NCI-H524 (cell line): ENCODE measurements around the gene SLC35D3.
"Not testable (repeated sequence)": the region's sequence is repeated elsewhere in the genome, so short reads cannot be mapped to it uniquely, and the experiment has no call there.

Experiments used
- DNase-seq, 2 experiments: peaks; one replicate each; lab custom pipeline; 2025; lab: John Stamatoyannopoulos, UW

Gene SLC35D3

DNA sequence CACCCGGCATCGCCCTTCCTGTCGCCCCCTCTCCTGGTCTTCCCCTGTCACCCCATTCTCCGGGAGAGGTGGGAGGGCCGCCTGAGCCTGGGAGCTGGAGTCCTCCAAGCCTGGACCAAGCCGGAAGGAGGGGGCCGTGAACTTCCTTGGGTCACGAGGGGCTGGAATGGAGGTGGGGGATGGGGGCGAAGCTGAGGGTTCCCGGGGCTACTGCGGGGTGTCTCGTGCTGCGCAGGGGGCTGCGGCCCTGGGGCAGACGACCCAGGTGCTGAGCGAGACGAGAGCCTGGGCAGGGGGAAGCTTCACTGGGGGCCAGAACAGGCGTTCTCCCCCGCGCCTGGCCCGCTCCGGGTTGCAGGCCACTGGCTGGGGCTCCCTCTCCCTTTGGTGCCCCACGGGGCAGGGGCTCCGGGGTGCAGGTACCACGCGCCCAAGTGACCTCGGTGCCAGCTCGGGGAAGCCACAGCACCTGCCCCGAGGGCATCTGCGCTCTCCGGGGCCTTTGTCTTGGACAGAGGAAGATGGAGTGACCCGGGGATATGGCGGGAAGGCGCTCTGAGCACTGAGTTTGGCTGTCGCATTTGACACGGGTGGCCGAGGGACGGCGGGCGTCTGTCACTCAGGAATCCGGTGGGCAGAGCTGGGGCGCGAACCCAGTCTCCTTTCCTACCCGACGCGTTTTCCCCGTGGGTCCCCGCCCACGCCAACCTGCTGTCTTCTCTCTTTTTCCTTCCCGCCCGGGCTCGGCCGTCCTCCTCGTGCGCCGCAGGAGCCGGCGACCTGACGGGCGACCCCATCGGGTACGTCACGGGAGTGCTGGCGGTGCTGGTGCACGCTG is 1.2 kb downstream of the SLC35D3 start:
- no peak for DNase-seq

DNA sequence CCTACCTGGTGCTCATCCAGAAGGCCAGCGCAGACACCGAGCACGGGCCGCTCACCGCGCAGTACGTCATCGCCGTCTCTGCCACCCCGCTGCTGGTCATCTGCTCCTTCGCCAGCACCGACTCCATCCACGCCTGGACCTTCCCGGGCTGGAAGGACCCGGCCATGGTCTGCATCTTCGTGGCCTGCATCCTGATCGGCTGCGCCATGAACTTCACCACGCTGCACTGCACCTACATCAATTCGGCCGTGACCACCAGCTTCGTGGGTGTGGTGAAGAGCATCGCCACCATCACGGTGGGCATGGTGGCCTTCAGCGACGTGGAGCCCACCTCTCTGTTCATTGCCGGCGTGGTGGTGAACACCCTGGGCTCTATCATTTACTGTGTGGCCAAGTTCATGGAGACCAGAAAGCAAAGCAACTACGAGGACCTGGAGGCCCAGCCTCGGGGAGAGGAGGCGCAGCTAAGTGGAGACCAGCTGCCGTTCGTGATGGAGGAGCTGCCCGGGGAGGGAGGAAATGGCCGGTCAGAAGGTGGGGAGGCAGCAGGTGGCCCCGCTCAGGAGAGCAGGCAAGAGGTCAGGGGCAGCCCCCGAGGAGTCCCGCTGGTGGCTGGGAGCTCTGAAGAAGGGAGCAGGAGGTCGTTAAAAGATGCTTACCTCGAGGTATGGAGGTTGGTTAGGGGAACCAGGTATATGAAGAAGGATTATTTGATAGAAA is 2.0 kb downstream of the SLC35D3 start:
- DNase-seq, result no peak

DNA sequence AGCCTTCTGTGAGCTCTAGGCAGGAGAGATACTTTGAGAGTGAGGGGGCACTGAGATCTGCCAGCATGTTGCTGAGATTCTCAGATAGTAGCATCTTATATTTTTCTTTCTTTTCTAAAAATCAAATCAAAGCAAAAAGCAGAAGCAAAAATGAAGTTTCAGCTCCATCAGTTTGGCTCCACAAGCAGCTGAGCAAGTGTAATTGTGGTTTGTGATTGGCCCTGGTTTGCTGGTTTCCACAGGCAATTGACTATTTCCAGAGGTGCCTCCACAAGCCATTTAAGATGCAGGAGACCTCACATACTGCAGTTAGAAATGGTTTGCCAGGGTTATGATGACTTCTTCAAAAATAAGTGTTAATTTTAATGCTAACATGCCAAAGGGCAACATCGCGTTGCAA is 4.3 kb downstream of the SLC35D3 start:
- no peak for DNase-seq

DNA sequence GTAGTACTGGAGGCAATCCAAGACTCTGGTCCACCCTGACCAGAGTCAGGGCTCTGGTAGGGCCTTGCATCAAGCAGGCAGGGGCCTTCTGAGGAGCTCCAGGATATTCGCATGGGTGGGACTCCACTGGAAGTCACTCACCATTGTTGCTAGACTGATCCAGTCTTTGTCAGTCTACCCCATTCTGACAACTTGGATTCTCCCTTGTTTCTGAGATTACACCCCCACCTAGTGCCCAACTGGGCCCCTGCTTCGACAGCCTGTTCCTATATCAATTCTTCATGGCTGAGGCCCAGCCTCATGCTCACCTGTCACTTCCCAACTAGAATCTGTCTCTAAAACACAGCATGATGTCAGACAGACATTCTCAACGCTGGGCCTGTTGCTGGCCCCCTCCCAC is 5.2 kb downstream of the SLC35D3 start:
- peak in 1 of 2 experiments; percentile 48 for DNase-seq

DNA sequence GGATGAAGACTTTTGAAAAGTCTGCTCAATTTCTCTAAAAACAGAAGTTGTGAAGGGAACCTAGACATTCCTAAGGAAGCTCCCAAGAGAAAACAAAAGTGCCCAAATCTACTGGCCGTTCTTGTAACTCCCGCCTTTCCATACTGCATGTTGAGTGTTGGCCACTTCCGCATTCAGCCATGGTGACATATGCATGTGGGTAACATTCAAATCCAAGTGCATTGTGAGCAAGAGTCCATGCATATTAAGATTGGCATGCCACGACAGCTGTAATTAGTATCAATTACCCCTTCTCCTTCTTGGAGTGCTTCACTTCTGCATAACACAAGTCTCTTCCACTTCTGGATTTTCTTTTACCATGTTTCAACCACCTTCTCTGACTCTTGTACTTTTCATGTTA is 8.4 kb downstream of the SLC35D3 start:
- DNase-seq, result no peak

DNA sequence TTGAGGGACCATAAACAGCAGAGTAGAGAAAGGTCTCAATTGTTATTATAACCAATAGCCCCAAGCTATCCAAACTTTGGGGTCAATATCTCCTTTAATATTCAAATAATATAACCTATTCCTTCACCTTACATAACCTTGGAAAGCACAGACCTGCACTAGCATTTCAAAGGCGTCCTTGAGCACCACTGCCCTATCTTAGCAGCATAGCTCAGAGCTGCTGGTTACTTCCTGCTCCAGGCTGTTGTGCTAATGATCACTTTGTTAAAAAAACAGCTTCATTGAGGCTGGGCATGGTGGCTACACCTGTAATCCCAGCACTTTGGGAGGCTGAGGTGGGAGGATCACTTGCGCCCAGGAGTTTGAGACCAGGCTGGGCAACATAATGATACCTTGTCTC is 10.5 kb downstream of the SLC35D3 start:
- no peak for DNase-seq

DNA sequence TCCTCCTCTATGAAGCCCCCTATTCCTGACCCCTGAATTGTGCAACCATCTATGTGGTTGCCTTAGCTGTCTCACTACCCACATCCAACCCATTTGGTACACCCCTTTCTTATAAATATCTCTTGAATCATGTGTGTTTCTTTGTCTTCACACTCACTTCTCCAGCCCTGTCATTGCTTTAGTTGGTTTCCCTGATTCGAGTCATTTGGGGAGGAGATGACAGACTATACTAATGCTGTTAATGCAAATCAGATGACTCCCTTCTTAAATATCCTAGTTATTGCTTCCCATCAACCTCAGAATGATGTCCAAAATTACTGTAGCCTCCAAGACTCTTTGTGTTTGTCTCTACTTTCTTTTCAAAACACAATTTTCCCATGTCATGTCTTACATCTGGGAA is 23.0 kb downstream of the SLC35D3 start:
- DNase-seq, result no peak

DNA sequence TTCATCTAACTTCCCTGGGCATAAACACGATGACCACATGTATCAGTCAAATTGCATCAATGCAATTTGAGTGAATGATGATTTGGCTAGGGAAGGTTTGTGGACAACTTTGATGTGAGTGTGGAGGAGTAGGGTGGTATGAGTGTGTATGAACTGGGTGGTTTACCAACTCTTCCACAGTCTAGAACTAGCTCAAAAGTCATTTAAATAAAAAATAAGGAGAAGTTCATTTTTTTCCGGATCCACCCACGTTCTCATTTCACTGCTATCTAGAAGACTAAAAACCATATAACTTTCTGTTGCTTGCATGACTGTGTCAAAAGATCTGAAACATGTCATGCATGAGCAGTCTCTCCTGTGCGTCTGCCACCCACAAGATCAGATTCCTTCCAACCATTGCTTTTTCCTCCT is 23.6 kb downstream of the SLC35D3 start:
- no peak for DNase-seq

DNA sequence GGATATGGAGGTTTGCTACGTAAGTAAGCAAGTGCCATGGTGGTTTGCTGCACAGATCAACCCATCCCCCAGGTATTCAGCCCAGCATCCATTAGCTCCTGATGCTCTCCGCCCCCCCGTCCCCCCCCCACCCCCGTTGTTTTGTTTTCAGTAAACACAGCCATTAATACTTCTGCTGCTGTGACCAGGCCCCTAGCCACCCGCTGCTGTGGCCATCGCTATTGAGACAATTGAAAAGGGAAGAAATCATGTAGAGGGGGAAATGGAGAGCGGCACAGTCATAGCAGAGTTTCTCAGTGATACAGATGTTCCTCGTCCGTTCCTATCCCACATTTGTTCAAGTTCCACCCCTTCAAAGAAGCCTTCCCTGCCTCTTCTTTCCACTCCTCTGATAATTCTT is 24.9 kb downstream of the SLC35D3 start:
- no peak for DNase-seq

DNA sequence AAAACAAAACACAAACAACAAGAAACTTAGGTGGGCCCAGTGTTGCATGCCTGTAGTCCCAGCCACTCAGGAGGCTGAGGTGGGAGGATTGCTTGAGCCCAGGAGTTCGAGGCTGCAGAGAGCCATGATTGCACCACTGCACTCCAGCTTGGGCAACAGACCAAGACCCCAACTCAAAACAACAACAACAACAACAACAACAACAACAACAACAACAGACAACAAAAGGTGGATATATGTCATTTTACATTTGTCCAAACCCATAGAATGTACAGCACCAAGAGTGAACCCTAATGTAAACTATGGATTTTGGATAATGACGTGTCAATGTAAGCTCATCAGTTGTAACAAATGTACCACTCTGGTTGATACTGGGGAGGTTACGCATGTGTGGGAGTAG is 27.9 kb downstream of the SLC35D3 start:
- not testable (repeated sequence) for DNase-seq

DNA sequence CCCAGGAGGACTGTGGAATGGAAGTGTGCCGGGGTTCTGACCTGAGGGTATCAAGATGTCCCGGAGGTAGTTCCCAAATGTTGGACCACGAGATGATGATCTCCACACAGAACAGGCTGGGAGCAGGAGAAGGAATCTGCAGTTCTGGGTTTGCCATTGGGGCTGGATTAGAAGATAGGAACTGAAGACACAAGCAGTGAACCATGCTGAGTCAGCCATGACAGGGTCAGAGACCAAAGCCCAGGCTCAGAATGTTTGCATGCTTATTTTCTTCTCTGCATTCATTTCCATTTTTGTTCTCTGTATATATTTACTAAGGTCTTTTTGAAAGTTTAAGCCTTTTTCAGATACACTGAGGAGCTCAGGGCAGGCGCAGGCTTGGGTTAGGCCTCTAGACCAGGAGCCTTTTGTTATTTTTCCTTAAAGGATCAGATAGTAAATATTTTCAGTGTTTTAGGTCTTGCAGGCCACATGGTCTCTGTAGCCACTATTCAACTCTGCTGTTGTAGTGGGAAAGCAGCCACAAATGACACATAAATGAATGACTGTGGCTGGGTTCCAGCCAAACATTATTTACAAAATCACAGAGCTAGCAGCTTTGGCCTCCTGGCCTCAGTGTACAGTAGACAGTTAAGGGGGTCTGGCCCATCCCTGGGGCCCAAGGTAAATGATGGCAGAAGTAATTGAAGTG is 28.5 kb downstream of the SLC35D3 start:
- DNase-seq, result no peak

DNA sequence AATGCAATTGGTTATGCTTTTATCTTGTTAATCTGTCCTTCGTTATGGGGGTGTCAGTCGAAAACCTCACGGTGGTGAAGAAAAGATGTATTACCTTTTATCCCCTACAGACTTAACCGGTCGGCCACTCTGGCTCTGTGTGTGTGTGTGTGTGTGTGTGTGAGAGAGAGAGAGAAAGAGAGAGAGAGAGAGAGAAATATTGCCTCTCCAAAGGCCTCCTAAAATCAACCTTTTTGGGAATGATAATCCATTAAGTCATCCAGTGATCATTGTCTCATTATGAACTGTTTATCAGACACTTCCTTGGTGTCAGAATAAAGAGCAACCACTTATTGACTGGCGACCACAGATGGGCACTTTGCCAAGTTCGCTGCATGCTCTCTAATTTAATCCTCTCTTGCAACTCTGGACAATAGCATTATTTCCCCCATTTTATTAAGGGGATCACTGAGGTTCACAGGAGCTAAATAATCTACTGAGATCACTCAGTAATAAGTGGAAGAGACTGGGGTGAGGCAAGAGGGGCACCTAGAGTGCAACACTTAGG is 30.7 kb downstream of the SLC35D3 start:
- DNase-seq, result peak; percentile 19 to 62

DNA sequence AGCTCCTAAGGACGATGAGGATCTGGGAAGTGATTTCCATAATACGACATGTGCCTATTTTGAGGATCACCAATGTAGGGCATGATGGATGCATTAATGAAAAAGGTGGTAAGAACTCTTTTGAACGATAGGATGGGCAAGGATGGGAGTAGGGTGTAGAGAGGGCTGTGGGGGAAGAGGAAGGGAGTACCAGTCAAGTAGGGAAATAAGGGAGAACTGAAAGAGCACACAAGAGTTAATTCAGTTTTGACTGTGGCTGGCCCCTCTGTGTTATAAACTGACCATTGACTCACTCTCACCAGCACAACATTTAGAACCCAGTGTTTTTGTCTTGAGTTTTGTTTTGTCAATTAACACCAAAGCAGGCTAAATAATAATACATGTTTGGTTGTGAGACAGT is 33.0 kb downstream of the SLC35D3 start:
- no peak for DNase-seq

DNA sequence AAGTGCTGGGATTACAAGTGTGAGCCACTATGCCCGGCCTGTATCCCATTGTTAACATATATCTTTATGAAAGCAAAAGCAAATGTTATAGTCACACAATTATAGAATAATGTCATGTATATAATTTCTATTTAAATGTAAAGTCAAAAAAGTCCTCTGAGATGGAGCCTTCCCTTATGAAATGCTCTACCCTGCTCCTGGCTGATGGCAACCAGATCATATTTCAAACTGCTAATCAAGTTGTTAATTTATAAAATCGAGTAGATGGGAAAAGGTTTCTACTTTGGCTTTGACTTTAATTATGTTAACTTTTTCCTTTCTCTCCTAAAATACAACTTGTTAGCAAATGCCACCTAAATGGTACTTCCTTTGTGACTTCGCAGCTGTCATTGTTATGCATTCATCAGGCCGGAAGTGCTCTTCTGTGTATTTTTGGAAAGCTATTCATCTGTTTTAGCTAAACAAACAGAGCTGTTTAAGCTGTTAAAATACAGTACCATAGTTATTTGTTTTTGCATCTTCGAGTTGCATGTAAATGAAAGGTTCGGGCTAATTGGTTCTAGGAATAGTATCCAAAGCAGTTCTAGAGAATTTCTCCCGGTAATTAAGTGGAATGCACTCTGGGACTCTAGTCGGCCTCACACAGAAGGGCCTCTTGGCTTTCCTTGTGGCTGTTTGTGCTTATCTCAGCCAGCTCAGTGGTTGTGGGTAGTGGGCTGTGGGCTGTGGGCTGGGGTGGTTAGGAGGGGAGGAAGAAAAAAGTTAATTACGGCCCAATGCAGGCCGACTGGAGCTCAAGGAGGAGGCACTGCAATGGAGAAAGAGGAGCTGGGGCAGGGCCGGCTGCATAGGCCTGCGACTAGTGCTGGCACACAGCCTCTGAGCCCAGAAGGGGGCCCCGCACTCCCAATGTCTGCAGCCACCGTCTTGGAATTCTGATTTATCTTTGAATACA is 34.8 kb downstream of the SLC35D3 start:
- DNase-seq, result no peak

DNA sequence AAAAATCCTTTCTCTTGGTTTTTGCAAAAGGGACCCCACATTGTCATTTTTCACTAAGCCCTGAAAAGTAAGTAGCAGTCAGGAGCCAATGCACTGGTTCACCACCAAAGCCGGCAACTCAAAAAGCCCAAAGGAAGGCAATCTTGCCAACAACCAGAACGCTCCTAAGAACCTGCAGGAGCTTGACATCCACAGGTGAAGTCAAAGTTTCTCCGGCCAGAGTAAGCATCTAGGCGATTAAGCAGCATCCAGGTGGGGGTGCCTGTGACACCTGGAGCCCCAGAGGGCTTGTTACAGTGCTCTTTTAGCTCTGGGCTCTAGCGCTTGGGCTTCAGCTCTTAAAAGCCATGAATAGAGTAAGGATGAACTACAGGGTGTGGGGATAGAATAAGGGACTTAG is 36.1 kb downstream of the SLC35D3 start:
- no peak for DNase-seq

DNA sequence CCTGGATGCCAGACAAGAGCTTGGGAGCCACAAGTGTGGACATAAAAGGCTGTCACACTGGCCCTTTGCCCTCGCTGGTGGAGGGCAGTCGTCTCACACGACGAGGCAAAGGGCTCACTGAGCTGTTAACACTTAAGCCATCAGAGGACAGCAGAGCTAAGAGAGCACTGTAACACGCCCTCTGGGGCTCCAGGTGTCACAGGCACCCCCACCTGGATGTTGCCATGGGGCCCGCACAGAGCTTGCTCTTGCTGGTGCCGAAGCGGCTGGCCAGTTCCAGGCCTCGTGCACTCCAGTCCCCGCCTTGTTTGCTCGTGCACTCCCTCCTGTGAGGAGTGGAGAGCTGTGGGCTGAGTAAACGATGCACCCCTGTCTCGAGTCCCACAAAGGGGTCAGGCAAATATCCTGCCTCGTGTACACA is 37.4 kb downstream of the SLC35D3 start:
- peak in 1 of 2 experiments; percentile 21 for DNase-seq

DNA sequence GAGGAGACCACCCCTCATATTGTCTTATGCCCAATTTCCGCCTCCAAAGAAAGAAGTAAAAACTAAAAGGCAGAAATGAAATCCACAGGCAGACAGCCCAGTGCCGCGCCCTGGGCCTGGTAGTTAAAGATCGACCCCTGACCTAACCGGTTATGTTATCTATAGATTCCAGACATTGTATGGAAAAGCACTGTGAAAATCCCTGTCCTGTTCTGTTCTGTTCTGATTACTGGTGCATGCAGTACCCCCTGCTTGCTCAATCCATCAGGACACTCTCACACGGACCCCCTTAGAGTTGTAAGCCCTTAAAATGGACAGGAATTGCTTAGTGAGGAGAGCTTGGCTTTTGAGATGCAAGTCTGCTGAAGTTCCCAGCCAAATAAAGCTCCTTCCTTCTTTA is 37.8 kb downstream of the SLC35D3 start:
- not testable (repeated sequence) for DNase-seq

DNA sequence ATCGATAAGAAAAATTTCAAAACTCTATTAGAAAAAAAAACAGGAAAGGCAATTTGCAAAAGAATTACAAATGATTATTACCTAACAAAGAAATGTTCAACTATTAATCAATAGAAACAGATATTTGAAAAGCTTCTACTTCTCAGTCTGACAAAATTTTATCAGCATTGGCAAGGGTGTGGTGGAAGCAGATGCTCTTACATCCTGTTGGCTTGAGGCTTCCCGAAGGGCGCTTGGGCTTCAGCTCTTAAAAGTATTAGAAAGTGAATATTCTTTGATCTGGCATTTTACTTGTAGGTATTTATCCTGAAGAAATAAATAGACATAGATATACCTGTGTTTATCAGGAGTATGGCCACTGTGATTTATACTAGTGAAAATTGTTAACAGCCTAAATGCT is 38.7 kb downstream of the SLC35D3 start:
- DNase-seq, result no peak

DNA sequence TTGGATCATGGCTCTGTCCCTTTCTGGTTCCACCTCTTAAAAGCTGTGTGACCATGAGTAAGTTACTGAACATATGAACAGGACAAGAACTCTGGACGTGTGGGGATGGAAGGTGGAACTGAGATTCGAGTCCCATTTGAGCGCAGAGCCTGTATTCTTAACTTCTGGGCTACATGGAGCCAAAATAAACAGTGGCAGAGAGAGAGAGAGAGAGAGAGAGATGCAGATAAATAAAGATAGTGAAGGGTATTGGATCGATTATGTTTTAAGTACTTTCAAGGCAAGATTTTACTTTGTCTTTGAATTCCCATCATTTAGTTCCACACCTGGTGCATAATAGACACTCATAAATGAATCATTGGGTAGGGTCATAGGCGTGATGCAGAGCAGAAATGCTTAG is 39.7 kb downstream of the SLC35D3 start:
- DNase-seq, result no peak

DNA sequence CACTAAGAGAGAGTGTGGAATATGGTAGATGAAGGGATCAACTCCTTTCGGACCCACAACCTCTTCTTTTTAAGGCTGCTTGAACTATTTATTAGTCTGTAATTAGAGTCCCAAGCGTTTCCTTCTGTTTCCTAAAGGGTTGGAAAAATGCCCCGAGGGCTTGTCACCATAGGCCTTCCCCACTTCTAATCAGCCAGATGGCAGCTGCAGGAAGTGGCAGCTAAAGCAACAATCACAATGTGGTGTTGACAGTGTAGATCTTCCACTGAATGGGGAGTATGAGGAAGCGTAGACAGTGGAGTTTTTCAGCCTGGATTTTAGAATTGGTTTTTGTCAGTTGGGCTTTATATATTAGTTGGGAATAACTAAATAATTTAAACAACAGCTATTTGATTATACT is 40.6 kb downstream of the SLC35D3 start:
- DNase-seq, result peak; percentile 79 to 91

DNA sequence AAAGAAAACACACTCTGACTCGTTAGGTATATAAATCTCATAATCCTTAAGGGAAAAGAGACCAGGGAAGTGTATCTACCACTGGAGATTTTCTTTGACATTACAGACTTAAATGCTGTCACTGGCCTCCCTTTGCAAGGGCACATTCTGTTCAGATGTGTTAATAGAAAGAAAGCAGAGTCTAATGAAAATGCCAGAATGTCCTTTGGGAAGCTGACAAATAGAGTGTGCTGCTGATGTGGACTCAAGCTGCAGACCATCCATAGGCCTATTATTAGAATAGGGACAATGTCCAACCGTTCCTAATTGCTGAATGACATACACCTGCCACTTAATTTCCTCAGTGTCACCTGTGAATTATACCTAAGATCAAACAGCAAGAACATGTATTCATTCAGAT is 41.2 kb downstream of the SLC35D3 start:
- no peak for DNase-seq
